IMR-90 (cell line): ENCODE measurements around the gene PPARG. TPM values are rescaled to one million over a fixed set of nuclear protein-coding genes. Genes with fewer than 3 reads are reported as not detected.

Experiments used
- ATAC-seq: fragments of 200-7000 bp; cut with Tn5 transposase; 2 replicates; pipeline ENCODE4 v1.9.1; 2020; ENCODE audit warnings: low read depth, mild to moderate bottlenecking, moderate library complexity
- BruUV-seq: library from RNA; stranded (reverse); fragments of 400-500 nt; replicated peaks from 2 replicates; lab custom pipeline; 2021; lab: Mats Ljungman, UMichigan
- CTCF ChIA-PET: fragments of 300-600 bp; formaldehyde crosslinking; extraction: SDS; loops from one replicate; lab custom pipeline; 2021; ENCODE audit warnings: antibody characterized with exemption; lab: Yijun Ruan, JAX
- POLR2A ChIA-PET: fragments of 300-600 bp; sonication (Branson Sonifier 250); formaldehyde crosslinking; loops from one replicate; lab custom pipeline; 2022; ENCODE audit warnings: antibody characterized with exemption; ENCODE audit not compliant: unreplicated experiment; lab: Charles Lee
- DNase-seq: peaks from one replicate; pipeline ENCODE4 v3.0.0; 2013
- H2AFZ ChIP-seq: replicated peaks from 2 replicates; pipeline ENCODE3; 2013; ENCODE audit warnings: low read length, mild to moderate bottlenecking; ENCODE audit not compliant: poor library complexity
- H2AK5ac ChIP-seq: 2 replicates; pipeline ENCODE4 v1.6.1; 2013; ENCODE audit warnings: low read depth, low read length, inconsistent platforms
- H2AK9ac ChIP-seq: replicated peaks from 2 replicates; pipeline ENCODE3; 2013; ENCODE audit warnings: mild to moderate bottlenecking, low read depth, low read length, moderate library complexity; ENCODE audit not compliant: poor library complexity
- H2BK120ac ChIP-seq: 2 replicates; pipeline ENCODE4 v1.6.1; 2013; ENCODE audit warnings: low read depth, low read length, inconsistent platforms
- H2BK15ac ChIP-seq: 3 replicates; pipeline ENCODE4 v1.6.1; 2013; ENCODE audit warnings: low read depth, low read length, inconsistent platforms
- H2BK20ac ChIP-seq: 2 replicates; pipeline ENCODE4 v1.6.1; 2013; ENCODE audit warnings: low read depth, mild to moderate bottlenecking, inconsistent platforms, low read length, moderate library complexity
- H2BK5ac ChIP-seq: 2 replicates; pipeline ENCODE4 v1.6.1; 2013; ENCODE audit warnings: mild to moderate bottlenecking, low read depth, low read length, inconsistent platforms; ENCODE audit not compliant: poor library complexity, severe bottlenecking
- H3K14ac ChIP-seq: replicated peaks from 2 replicates; pipeline ENCODE4 v1.6.1; 2013; ENCODE audit warnings: low read depth, low read length, inconsistent platforms
- H3K18ac ChIP-seq: 2 replicates; pipeline ENCODE4 v1.6.1; 2013; ENCODE audit warnings: low read depth, low read length, control low read depth
- H3K23ac ChIP-seq: 2 replicates; pipeline ENCODE4 v1.6.1; 2013; ENCODE audit warnings: low read depth, low read length, inconsistent platforms
- H3K27ac ChIP-seq: 2 replicates; pipeline ENCODE4 v1.5.1; 2013; ENCODE audit warnings: mild to moderate bottlenecking, control low read depth, low read length; ENCODE audit not compliant: insufficient read depth
- H3K27me3 ChIP-seq: 2 replicates; pipeline ENCODE4 v1.6.1; 2013; ENCODE audit warnings: low read length; ENCODE audit not compliant: control insufficient read depth, insufficient read depth
- H3K36me3 ChIP-seq: 2 replicates; pipeline ENCODE4 v1.6.1; 2013; ENCODE audit warnings: low read length, mixed read lengths; ENCODE audit not compliant: control insufficient read depth, insufficient read depth
- H3K4ac ChIP-seq: 2 replicates; pipeline ENCODE4 v1.6.1; 2013; ENCODE audit warnings: low read depth, low read length, inconsistent platforms
- H3K4me1 ChIP-seq: 2 replicates; pipeline ENCODE4 v1.6.1; 2013; ENCODE audit warnings: low read length, mixed read lengths; ENCODE audit not compliant: control insufficient read depth, insufficient read depth
- H3K4me2 ChIP-seq: 2 replicates; pipeline ENCODE4 v1.6.1; 2013; ENCODE audit warnings: low read depth, mild to moderate bottlenecking, control low read depth, low read length, moderate library complexity
- H3K4me3 ChIP-seq: 2 replicates; pipeline ENCODE4 v1.5.1; 2013; ENCODE audit warnings: low read depth, mild to moderate bottlenecking, control low read depth, low read length, moderate library complexity; ENCODE audit not compliant: insufficient read depth
- H3K56ac ChIP-seq: 2 replicates; pipeline ENCODE4 v1.6.1; 2013; ENCODE audit warnings: low read length, inconsistent platforms; ENCODE audit not compliant: insufficient read depth; ENCODE audit errors: extremely low read depth
- H3K79me1 ChIP-seq, 2 experiments: 2 replicates each; pipeline ENCODE4 v1.6.1; 2013; ENCODE audit warnings: low read length in 2 of 2, inconsistent platforms in 1 of 2, low read depth in 1 of 2
- H3K9ac ChIP-seq: 2 replicates; pipeline ENCODE4 v1.6.1; 2013; ENCODE audit warnings: low read depth, low read length, control low read depth
- H3K9me1 ChIP-seq: 2 replicates; pipeline ENCODE4 v1.6.1; 2013; ENCODE audit warnings: low read length, inconsistent platforms; ENCODE audit not compliant: insufficient read depth
- H3K9me3 ChIP-seq: 2 replicates; pipeline ENCODE4 v1.6.1; 2013; ENCODE audit warnings: low read length; ENCODE audit not compliant: control insufficient read depth, insufficient read depth
- H4K20me1 ChIP-seq: 2 replicates; pipeline ENCODE4 v1.6.1; 2013; ENCODE audit warnings: low read length, inconsistent platforms; ENCODE audit not compliant: insufficient read depth
- H4K5ac ChIP-seq: 2 replicates; pipeline ENCODE4 v1.6.1; 2013; ENCODE audit warnings: mild to moderate bottlenecking, low read depth, low read length, control low read depth
- H4K8ac ChIP-seq, 2 experiments: 2 replicates each; pipeline ENCODE4 v1.6.1; 2013; ENCODE audit warnings: low read depth in 2 of 2, low read length in 2 of 2, control low read depth in 1 of 2, inconsistent platforms in 1 of 2
- H4K91ac ChIP-seq: 2 replicates; pipeline ENCODE4 v1.6.1; 2013; ENCODE audit warnings: low read depth, low read length, inconsistent platforms; ENCODE audit not compliant: insufficient read depth
- BHLHE40 ChIP-seq: fragments of 150-350 bp; IDR thresholded peaks from 2 replicates; pipeline ENCODE4 v1.6.1; 2016; ENCODE audit warnings: mild to moderate bottlenecking, low read depth, low read length
- CHD1 ChIP-seq: IDR thresholded peaks from 2 replicates; pipeline ENCODE4 v1.6.1; 2012; ENCODE audit warnings: low read depth, low read length, improper control_type of control experiment
- MAFK ChIP-seq: IDR thresholded peaks from 2 replicates; pipeline ENCODE4 v1.6.1; 2012; ENCODE audit warnings: low read depth, low read length, improper control_type of control experiment
- MXI1 ChIP-seq: IDR thresholded peaks from 2 replicates; pipeline ENCODE4 v1.6.1; 2012; ENCODE audit warnings: low read depth, mild to moderate bottlenecking, low read length, moderate library complexity, borderline replicate concordance
- WGBS, 2 experiments: methylation state at CpG; one replicate each; pipeline versions ENCODE4 v1.1.5 to v1.1.7; 2013; ENCODE audit warnings: missing lambda C conversion rate in 2 of 2; ENCODE audit not compliant: insufficient read length in 1 of 2; ENCODE audit errors: extremely low coverage in 2 of 2; 5-methylcytosine and 5-hydroxymethylcytosine counted together
- dilution Hi-C: fragments of 300-500 bp; cut with HindIII; formaldehyde crosslinking; loops from one replicate; pipeline ENCODE4 v1.14.3; 2018; ENCODE audit warnings: low sequenced_read_pairs; ENCODE audit not compliant: unreplicated experiment
- in situ Hi-C: fragments of 300-500 bp; cut with MboI; formaldehyde crosslinking; loops from 3 replicates; pipeline ENCODE4 v1.14.3; 2019; ENCODE audit warnings: low sequenced_read_pairs, inconsistent platforms, mixed read lengths
- intact Hi-C: fragments of 100-400 bp; cut with micrococcal nuclease; formaldehyde crosslinking; loops from 2 replicates; pipeline ENCODE4 v1.10.0; 2022
- polyA plus RNA-seq, 3 experiments: library from polyadenylated mRNA; depleted of rRNA; stranded (reverse); fragments of >200 nt; gene quantifications; 2 replicates each; pipeline ENCODE4 v1.2.3, GENCODE V29; 2012; ENCODE audit warnings: low replicate concordance in 1 of 3
- total RNA-seq: library from RNA; depleted of rRNA; stranded (reverse); fragments of >200 nt; gene quantifications from 2 replicates; pipeline ENCODE4 v1.2.3, GENCODE V29; 2012
- TF ChIP-seq, protein P1 (sequence below): fragments of 150-350 bp; IDR thresholded peaks from 2 replicates; pipeline ENCODE4 v1.6.1; 2017; ENCODE audit warnings: mild to moderate bottlenecking, antibody characterized with exemption, low read length, low read depth
- TF ChIP-seq, protein P2 (sequence below): fragments of 150-350 bp; IDR thresholded peaks from 2 replicates; pipeline ENCODE4 v1.6.1; 2016; ENCODE audit warnings: low read depth, mild to moderate bottlenecking, low read length, moderate library complexity, borderline replicate concordance

PPARG gene
- total and polyA plus RNA-seq, 2 of the 4 experiments (the other 2 are of a cell fraction), result 11.2 to 23.8 TPM

DNA sequence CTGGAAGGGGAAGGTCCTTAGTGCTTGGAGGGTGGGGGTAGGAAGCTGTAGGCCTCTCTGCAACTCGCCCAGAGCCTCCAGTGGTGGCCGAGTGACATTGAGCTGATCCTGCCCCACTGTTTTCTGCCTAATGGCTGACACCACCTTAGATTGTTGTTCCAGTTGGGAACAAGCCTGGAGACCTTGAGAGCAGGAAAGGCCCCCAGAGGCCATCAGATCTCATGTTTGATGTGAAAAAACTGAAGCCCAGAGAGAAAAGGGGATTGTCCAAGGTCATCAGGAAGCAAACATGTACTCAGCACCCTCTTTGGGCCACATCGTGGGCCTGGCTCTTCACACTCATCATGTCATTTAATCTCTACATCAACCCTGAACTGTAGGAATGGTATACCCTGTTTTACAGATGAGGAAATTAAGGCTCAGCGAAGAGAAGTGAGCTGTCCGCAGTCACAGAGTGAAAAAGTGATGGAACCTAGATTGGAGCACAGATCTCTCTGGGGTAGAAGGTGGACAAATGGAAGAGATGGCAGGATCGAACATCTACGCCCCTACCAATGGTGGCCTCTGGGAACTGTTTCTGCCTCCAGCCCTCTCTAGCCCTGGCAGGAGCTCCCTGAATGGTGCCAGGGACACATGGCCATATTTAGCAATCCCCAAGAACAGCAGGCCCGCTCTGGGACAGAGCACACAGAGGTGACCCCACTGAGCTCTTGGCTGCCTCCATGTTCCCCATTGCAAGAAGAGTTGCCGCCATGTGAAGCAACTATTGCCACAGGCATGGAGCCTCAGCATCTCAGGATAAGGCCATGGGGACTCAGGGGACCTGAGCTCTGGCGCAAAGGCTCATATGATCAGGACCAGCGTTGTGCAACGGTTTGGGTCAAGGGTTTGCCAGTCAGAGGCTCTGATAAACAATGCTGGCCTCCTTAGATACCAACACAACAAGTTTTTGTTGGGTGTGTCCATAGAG is 163.8 kb downstream of the PPARG start:
- intact Hi-C loops, result no loop called here
- WGBS, 2 experiments, result 70% methylated on average over 4 of the region's 12 CpGs; no CpG with 5 or more reads in 1 of the 2 experiments
- no peak overlapping the region for H2BK120ac ChIP-seq
- H2BK15ac ChIP-seq, result no peak overlapping the region
- H3K9me3 ChIP-seq, result peaks cover 5% of the 10 kb centered on the region; the same call in 1 of the 2 replicates
- ATAC-seq (no peak), DNase-seq (no peak)
- H2BK20ac ChIP-seq, result no peak overlapping the region
- no peak overlapping the region for H3K14ac ChIP-seq
- in situ Hi-C loops, result no loop called here
- H2AK5ac ChIP-seq, result no peak overlapping the region
- H3K9ac ChIP-seq, result no peak overlapping the region
- no peak overlapping the region for H2AFZ ChIP-seq
- no peaks in the 10 kb centered on the region for H3K79me1 ChIP-seq
- H3K27me3 ChIP-seq, result peaks cover 4% of the 10 kb centered on the region; the same call in 1 of the 2 replicates
- H3K9me1 ChIP-seq, result peaks cover 3% of the 10 kb centered on the region; the same call in 1 of the 2 replicates
- H3K27ac ChIP-seq, result no peak overlapping the region
- H4K5ac ChIP-seq, result no peak overlapping the region
- H3K56ac ChIP-seq, result no peak overlapping the region
- H4K20me1 ChIP-seq, result no peaks in the 10 kb centered on the region
- no TSS peak for BruUV-seq
- H2AK9ac ChIP-seq, result no peak overlapping the region
- dilution Hi-C loops, result no loop called here
- H3K23ac ChIP-seq, result no peak overlapping the region
- peaks cover 4% of the 10 kb centered on the region; the same call in 1 of the 2 replicates for H3K4me1 ChIP-seq
- TF ChIP-seq BHLHE40, result no peak
- no peak for TF ChIP-seq MAFK
- no peak for TF ChIP-seq CHD1
- TF ChIP-seq, protein P1, sequence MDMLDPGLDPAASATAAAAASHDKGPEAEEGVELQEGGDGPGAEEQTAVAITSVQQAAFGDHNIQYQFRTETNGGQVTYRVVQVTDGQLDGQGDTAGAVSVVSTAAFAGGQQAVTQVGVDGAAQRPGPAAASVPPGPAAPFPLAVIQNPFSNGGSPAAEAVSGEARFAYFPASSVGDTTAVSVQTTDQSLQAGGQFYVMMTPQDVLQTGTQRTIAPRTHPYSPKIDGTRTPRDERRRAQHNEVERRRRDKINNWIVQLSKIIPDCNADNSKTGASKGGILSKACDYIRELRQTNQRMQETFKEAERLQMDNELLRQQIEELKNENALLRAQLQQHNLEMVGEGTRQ, result no peak
- TF ChIP-seq MXI1, result no peak
- TF ChIP-seq, protein P2, sequence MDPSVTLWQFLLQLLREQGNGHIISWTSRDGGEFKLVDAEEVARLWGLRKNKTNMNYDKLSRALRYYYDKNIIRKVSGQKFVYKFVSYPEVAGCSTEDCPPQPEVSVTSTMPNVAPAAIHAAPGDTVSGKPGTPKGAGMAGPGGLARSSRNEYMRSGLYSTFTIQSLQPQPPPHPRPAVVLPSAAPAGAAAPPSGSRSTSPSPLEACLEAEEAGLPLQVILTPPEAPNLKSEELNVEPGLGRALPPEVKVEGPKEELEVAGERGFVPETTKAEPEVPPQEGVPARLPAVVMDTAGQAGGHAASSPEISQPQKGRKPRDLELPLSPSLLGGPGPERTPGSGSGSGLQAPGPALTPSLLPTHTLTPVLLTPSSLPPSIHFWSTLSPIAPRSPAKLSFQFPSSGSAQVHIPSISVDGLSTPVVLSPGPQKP, result no peak
- ChIA-PET CTCF (no interaction called here), POLR2A (no interaction called here)
- H3K36me3 ChIP-seq, result no peaks in the 10 kb centered on the region
- H4K91ac ChIP-seq, result no peak overlapping the region
- H4K8ac ChIP-seq, result no peak overlapping the region
- no peak overlapping the region for H3K4me2 ChIP-seq
- no peak overlapping the region for H3K18ac ChIP-seq
- H3K4me3 ChIP-seq, result no peak overlapping the region
- no peak overlapping the region for H3K4ac ChIP-seq
- H2BK5ac ChIP-seq, result no peak overlapping the region
